Mucosa of rectum (tissue), 2 donors: ENCODE results near the gene ALOX12.
A peak's percentile ranks its signal among the peaks of the same experiment; 100 is the strongest.

Experiments used
- H3K27ac ChIP-seq, 2 donors: one replicate each; pipeline ENCODE4 v1.7.0; 2013; ENCODE audit warnings: inconsistent platforms in 2 of 2, low read depth in 2 of 2, low read length in 2 of 2
- H3K27me3 ChIP-seq, 2 donors: one replicate each; pipeline ENCODE4 v1.7.0; 2013; ENCODE audit warnings: low read length in 2 of 2; ENCODE audit not compliant: control insufficient read depth in 2 of 2, insufficient read depth in 2 of 2
- H3K36me3 ChIP-seq, 2 donors: one replicate each; pipeline ENCODE4 v1.7.0; 2013; ENCODE audit warnings: low read length in 2 of 2; ENCODE audit not compliant: control insufficient read depth in 2 of 2, insufficient read depth in 2 of 2
- H3K4me1 ChIP-seq, 2 donors: one replicate each; pipeline ENCODE4 v1.7.0; 2013; ENCODE audit warnings: low read length in 2 of 2, mild to moderate bottlenecking in 1 of 2; ENCODE audit not compliant: control insufficient read depth in 2 of 2, insufficient read depth in 2 of 2
- H3K4me3 ChIP-seq, 2 donors: one replicate each; pipeline ENCODE4 v1.7.0; 2013; ENCODE audit warnings: low read length in 2 of 2
- H3K9ac ChIP-seq, 2 donors: one replicate each; pipeline ENCODE4 v1.7.0; 2013; ENCODE audit warnings: low read length in 2 of 2, low read depth in 1 of 2, mild to moderate bottlenecking in 1 of 2
- H3K9me3 ChIP-seq, 2 donors: one replicate each; pipeline ENCODE4 v1.7.0; 2013; ENCODE audit warnings: low read length in 2 of 2; ENCODE audit not compliant: control insufficient read depth in 2 of 2
- donor health status: healthy.
- donor health status: Normal muscosa, but diverticular disease.

ALOX12 gene

DNA sequence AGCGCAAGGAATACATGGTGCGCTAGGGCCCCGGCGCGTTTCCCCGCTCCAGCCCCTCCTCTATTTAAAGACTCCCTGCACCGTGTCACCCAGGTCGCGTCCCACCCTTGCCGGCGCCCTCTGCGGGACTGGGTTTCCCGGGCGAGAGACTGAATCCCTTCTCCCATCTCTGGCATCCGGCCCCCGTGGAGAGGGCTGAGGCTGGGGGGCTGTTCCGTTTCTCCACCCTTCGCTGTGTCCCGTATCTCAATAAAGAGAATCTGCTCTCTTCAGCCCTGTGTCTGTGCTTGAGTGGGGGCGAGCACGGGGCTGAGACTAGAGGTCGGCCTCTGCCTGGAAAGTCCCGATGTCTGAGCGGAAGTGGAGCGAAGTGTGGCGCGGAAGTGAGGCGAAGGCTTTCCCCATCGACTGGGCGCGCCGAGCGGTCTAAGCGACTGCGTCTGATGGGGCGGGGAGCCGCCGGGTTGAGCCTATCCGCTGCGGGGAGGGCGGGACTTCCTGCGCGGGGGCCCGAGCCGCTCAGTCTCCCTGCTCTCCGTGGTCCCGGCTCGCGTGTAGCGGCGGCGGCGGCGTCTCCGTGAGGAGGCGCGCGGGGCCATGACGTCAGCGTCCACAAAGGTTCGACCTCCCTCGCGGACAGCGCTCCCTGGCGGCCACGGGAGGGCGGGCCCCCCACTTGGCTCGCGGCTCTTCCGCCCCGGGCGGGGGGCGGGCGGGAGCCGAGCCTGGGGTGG is 18.6 kb downstream of the ALOX12 start:
- H3K4me1 ChIP-seq = peaks cover 30 to 44% of the 10 kb centered on the region in 2 donors
- H3K9ac ChIP-seq = peak overlapping the region; percentile 85 to 93
- H3K36me3 ChIP-seq = peaks cover 5 to 8% of the 10 kb centered on the region in 2 donors
- H3K9me3 ChIP-seq = no peaks in the 10 kb centered on the region
- H3K27ac ChIP-seq = peak overlapping the region; percentile 99
- no peaks in the 10 kb centered on the region for H3K27me3 ChIP-seq
- peak overlapping the region; percentile 91 to 98 for H3K4me3 ChIP-seq

DNA sequence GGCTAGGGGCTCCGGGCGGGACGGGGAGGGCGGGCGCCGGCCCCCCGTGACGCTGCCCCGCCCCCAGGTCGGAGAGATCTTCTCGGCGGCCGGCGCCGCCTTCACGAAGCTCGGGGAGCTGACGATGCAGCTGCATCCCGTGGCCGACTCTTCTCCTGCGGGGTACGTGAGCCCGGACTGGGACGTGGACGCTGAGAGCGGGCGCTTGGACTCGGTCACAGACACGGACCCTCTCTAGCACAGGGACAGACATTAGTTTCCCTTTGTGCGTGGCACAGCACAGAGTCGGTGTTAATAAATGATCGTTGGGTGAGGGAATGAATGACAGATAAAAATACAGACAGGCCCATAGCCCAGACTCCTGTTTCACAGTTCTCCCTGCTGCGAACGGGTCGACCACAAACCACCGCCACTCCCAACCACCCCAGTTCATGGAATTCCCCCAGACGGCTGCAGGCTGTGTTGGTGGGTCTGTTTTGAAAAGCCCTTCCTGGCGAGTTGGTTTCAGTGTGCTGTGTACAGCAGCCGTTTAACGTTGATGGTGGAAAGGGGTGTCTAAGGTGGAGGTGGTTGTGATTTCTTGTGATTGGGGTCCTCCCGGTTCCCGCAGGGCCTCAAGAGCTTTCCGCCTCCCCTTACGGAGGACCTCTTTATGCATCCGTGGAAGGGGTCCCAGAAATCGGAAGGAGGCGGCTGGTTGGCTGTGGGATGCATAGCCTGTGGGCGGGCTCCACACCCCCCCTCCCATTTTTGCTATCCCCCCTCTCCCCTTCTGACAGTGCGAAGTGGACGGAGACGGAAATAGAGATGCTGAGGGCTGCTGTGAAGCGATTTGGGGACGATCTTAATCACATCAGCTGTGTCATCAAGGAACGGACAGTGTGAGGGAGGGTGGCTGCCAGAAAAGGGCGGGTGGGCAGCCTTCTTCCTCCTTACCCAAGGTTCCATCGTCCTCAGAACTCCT is 19.4 kb downstream of the ALOX12 start:
- Histone ChIP-seq H3K27me3 (no peaks in the 10 kb centered on the region), H3K9me3 (no peaks in the 10 kb centered on the region), H3K27ac (peak overlapping the region; percentile 99), H3K4me1 (peaks cover 31 to 44% of the 10 kb centered on the region in 2 donors), H3K9ac (peak overlapping the region; percentile 93 to 94), H3K36me3 (peaks cover 0 to 3% of the 10 kb centered on the region in 2 donors), H3K4me3 (peak overlapping the region; percentile 75 to 90)

DNA sequence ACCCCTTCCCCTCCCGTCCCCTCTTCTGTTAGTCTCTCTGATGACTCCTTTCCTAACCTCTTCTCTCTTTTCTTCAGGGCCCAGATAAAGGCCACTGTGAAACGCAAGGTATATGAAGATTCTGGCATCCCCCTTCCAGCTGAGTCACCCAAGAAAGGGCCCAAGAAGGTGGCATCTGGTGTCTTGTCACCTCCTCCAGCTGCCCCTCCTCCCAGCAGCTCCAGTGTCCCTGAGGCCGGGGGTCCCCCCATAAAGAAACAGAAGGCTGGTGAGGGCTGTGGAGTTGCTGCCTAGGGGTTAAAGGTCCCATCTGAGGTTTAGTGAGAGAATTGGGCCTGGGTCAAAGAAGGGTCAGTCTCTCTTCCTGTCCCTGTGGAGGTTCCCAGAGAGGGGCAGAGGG is 20.6 kb downstream of the ALOX12 start:
- no peak overlapping the region for H3K4me3 ChIP-seq
- no peak overlapping the region for H3K27ac ChIP-seq
- H3K9ac ChIP-seq = no peak overlapping the region
- no peaks in the 10 kb centered on the region for H3K27me3 ChIP-seq
- H3K9me3 ChIP-seq = no peaks in the 10 kb centered on the region
- H3K36me3 ChIP-seq = peaks cover 0 to 3% of the 10 kb centered on the region in 2 donors
- peaks cover 28 to 34% of the 10 kb centered on the region in 2 donors for H3K4me1 ChIP-seq

DNA sequence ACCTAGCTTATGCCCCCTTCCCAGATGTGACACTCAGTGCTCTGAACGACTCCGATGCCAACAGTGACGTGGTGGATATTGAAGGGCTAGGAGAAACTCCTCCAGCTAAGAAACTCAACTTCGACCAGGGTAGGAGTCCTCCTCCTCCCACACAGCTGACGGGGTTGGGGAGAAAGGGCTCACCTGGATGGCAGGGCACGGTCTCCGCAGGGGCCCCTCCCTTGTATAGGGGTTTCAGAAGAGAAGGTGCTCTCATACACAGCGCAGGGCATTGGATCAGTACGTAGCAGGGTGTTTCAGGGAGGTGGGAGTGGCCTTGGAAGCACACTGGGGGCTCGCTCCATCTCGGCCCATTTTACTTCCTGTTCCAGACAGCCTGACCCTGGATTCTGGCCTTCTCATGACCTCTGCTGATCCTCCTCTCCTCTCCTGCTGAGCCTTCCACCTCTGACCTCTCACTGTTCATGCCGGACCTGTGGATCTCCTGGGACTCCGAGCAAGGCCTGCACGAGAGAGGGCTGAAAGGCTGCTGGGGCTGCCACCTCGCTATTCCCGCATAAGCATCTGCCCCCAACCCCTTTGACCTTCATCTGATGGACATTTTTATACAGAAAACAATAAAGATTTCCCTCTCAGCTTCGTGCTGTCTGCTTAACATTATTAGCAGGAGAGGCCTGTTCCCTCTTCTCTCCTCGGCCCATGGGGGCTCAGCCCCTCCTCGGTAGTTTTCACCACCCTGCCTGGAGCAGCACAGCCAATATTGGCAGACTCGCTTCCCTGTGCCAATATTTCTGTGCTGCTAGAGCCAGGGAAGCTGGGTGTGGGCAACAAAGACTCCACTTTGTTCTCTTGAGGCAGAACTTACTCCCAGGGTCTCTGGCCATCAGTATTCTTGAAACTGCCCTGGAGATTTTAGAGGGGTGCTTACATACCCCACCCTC is 21.3 kb downstream of the ALOX12 start:
- Histone ChIP-seq H3K4me1 (peaks cover 33% of the 10 kb centered on the region in 2 donors), H3K9ac (peak overlapping the region in 1 of 2 donors; percentile 15), H3K36me3 (peaks cover 0 to 3% of the 10 kb centered on the region in 2 donors), H3K4me3 (no peak overlapping the region), H3K27me3 (no peaks in the 10 kb centered on the region), H3K27ac (peak overlapping the region in 1 of 2 donors; percentile 80), H3K9me3 (no peaks in the 10 kb centered on the region)

DNA sequence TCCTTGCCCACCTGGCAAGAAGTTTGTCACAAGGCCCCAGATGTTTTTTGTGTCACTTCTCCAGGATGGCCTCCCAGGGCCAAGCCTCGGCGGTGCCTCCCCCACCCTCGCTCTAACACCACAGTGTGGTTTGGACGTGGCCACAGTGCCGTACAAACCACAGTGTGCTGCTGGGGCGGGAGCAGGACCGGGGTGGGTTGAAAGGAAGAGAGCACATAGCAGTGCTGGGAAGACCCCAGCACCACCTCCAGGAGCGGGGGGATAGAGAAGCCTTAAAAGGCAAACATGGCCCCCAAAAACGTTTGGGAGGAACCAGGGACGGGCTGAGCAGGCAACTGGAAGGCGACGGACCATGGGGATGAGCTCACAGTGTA is 22.0 kb downstream of the ALOX12 start:
- Histone ChIP-seq H3K9ac (peak overlapping the region; percentile 41 to 72), H3K4me3 (peak overlapping the region; percentile 68 to 70), H3K27ac (peak overlapping the region; percentile 77 to 80), H3K9me3 (no peaks in the 10 kb centered on the region), H3K27me3 (no peaks in the 10 kb centered on the region), H3K36me3 (peaks cover 0 to 3% of the 10 kb centered on the region in 2 donors), H3K4me1 (peaks cover 36 to 39% of the 10 kb centered on the region in 2 donors)

DNA sequence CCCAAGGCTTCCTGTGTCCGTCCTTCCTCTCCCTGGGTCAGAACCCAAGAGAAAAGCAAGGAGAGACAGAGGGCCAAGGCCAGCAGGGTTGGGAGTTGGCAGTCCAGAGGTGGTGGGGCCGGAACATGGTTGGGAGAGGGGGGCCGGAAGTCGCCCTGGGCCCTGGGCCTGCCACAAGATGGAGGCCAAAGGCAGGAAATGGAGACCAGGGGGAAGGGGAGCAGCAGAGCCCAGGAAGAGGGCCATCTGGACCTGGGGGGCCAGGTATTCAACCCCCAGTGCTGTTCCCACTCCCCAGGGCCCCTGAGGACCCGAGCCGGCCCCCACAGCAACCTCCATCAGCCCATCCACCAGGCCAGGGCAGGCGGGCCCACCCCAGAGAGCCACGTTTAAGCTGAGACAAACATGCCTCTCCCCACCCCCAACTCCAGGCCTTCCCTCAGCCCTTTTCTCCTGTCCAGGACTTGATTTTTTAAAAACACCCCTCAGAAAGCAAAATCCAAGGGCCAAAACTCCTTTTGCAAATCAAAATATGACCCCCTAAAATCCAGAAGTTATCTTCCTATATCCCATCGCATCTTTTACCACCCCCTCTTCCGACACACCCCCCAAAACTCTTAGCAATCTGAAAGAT is 22.6 kb downstream of the ALOX12 start:
- Histone ChIP-seq H3K27me3 (no peaks in the 10 kb centered on the region), H3K27ac (peak overlapping the region; percentile 77 to 80), H3K4me3 (peak overlapping the region; percentile 68 to 70), H3K9ac (peak overlapping the region; percentile 38 to 72), H3K4me1 (peaks cover 38 to 41% of the 10 kb centered on the region in 2 donors), H3K9me3 (no peaks in the 10 kb centered on the region), H3K36me3 (peaks cover 0 to 3% of the 10 kb centered on the region in 2 donors)

DNA sequence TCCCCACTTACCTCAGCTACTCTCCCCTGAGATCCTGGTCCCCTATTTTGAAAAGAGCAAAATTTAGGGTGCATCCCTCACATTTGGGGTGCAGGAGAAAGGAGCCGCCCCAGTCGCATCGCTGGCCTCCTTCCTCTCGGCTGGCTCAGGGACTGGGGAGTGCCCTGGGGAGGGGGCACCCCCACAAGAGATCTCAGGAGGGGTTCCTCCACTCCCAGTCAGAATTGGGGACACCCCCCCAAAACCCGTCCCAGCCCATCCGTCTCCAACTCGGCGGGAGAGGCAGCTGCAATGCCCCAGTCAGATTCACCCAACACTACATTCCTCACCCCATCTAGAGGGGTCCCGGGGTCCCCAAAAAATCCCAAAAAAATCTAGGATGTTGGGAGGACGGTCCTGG is 23.5 kb downstream of the ALOX12 start:
- Histone ChIP-seq H3K4me3 (peak overlapping the region; percentile 68 to 70), H3K27me3 (no peaks in the 10 kb centered on the region), H3K4me1 (peaks cover 30 to 35% of the 10 kb centered on the region in 2 donors), H3K9me3 (no peaks in the 10 kb centered on the region), H3K9ac (peak overlapping the region; percentile 72 to 74), H3K27ac (peak overlapping the region; percentile 67 to 80), H3K36me3 (peaks cover 0 to 3% of the 10 kb centered on the region in 2 donors)

DNA sequence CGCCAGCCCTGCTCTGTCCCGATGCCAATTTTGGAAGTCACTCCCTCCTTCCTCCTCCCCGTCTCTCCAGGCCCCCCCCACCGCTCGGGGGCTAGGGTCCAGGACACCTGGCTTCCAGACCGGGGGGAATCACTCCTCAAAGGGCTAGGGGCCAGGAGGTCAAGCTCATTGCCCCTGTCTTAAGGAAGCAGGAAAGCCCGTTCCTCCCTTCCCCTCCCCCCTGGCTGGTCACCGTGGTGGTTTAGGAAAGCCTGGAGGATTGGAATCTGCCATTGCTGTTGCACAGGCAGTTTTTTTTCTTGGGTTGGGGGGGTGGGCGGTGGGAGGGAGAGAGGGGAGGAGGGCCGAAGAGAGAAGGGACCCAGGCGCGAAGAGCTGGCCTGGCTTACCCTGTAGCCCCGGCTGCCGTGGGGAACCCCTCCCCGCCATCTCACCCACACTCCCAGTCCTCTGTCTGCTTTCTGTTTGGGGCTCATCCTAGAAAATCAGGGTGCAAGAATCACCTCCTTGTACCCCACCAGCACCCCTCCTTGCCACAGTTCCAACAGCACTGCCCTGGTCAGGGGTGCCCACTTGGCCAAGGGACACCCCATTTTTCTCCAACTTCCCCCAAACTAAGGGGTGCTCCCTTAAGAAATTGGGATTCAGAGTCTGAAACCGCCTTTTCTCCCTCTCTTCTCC is 24.1 kb downstream of the ALOX12 start:
- peak overlapping the region; percentile 67 to 80 for H3K27ac ChIP-seq
- H3K36me3 ChIP-seq = peaks cover 0 to 3% of the 10 kb centered on the region in 2 donors
- no peaks in the 10 kb centered on the region for H3K27me3 ChIP-seq
- peak overlapping the region; percentile 68 to 70 for H3K4me3 ChIP-seq
- peak overlapping the region; percentile 72 to 74 for H3K9ac ChIP-seq
- peaks cover 28 to 35% of the 10 kb centered on the region in 2 donors for H3K4me1 ChIP-seq
- H3K9me3 ChIP-seq = no peaks in the 10 kb centered on the region
